Measurements from ENCODE around the gene PPP1R13L.
"Not testable (repeated sequence)": the region's sequence is repeated elsewhere in the genome, so short reads cannot be mapped to it uniquely, and the experiment has no call there.

The PPP1R13L gene

GRCh38 chr19:45342911-45343310 lies 62.0 kb downstream of the PPP1R13L start:
- no peak for DNase-seq (ENCODE audit: low read depth)

GRCh38 chr19:45340899-45341453 lies 63.9 kb downstream of the PPP1R13L start:
- no peak for DNase-seq (ENCODE audit: low read depth)

- DNase-seq (ENCODE audit: low read depth), result no peak
Observed at GRCh38 chr19:45340232-45340898, 64.5 kb downstream of the PPP1R13L start, which contains the start of gene KLC3. Gene KLC3 (plus strand): TSS chr19:45340750. CDS start chr19:45345542, 4,792 bp downstream.

GRCh38 chr19:45339629-45340028 lies 65.2 kb downstream of the PPP1R13L start:
- no peak for DNase-seq (ENCODE audit: low read depth)

GRCh38 chr19:45336696-45337251 lies 68.1 kb downstream of the PPP1R13L start:
- no peak for DNase-seq (ENCODE audit: low read depth)

GRCh38 chr19:45334881-45335280 lies 70.0 kb downstream of the PPP1R13L start:
- DNase-seq (ENCODE audit: low read depth), result not testable (repeated sequence)

- DNase-seq (ENCODE audit: low read depth), result no peak
Observed at GRCh38 chr19:45333609-45334303, 71.1 kb downstream of the PPP1R13L start.

GRCh38 chr19:45331411-45331810 lies 73.5 kb downstream of the PPP1R13L start:
- no peak for DNase-seq (ENCODE audit: low read depth)
